HCT116 (cell line): ENCODE data around the gene ZNF266. TPM values are rescaled to one million over a fixed set of nuclear protein-coding genes. Genes with fewer than 3 reads are reported as not detected.

ENCODE experiments used
- total RNA-seq: library from RNA; stranded (reverse); gene quantifications from one replicate; pipeline ENCODE4 v1.2.1, GENCODE V29; 2021; ENCODE audit not compliant: unreplicated experiment

ZNF266 gene
- total RNA-seq, 1 experiment from 2014 or later, result 9.4 TPM

Other genes with a start within 250 kb of the ZNF266 start
- not detected for gene OR7D4, start 216.0 kb downstream of the ZNF266 start, total RNA-seq
- gene OR7E24, start 184.6 kb downstream of the ZNF266 start, total RNA-seq, result not detected
- gene ZNF699, start 125.7 kb downstream of the ZNF266 start, total RNA-seq, result 7.8 TPM
- gene ZNF559, start 111.4 kb downstream of the ZNF266 start, total RNA-seq, result 10.9 TPM
- gene ZNF177, start 72.6 kb downstream of the ZNF266 start, total RNA-seq, result 1.2 TPM
- not detected for gene ZNF560, start 63.0 kb upstream of the ZNF266 start, total RNA-seq
- 1.7 TPM for gene ZNF426, start 103.1 kb upstream of the ZNF266 start, total RNA-seq
- 80.9 TPM for gene ZNF121, start 148.9 kb upstream of the ZNF266 start, total RNA-seq
- 31.3 TPM for gene ZNF561, start 185.7 kb upstream of the ZNF266 start, total RNA-seq
- 37.8 TPM for gene ZNF562, start 239.5 kb upstream of the ZNF266 start, total RNA-seq